Thyroid gland (tissue), 4 donors: Measurements from ENCODE around the gene HOXD10. TPM values are rescaled to one million over a fixed set of nuclear protein-coding genes. Genes with fewer than 3 reads are reported as not detected.

ENCODE experiments used
- DNase-seq, 2 donors: peaks; one replicate each; pipeline ENCODE4 v3.0.0-alpha.2; 2019
- H3K27ac ChIP-seq, 3 donors: fragments of 200-600 bp; sonication (generic); 1 replicate in 2 of 3; 2 replicates in 1 of 3; pipeline ENCODE4 v1.5.1; 2016 to 2019; ENCODE audit warnings: mild to moderate bottlenecking in 1 of 3, moderate library complexity in 1 of 3
- H3K27me3 ChIP-seq: fragments of 200-600 bp; sonication (generic); one replicate; pipeline ENCODE4 v1.5.1; 2019
- H3K36me3 ChIP-seq, 2 donors: fragments of 200-600 bp; sonication (generic); one replicate each; pipeline ENCODE4 v1.5.1; 2016 to 2019
- H3K4me1 ChIP-seq, 2 donors: fragments of 200-600 bp; sonication (generic); one replicate each; pipeline ENCODE4 v1.5.1; 2017 to 2019
- H3K4me3 ChIP-seq, 3 donors: fragments of 200-600 bp; sonication (generic); replicated peaks in 1 of 3; 1 replicate in 2 of 3; 2 replicates in 1 of 3; pipeline ENCODE4 v1.5.1; 2016; ENCODE audit warnings: mild to moderate bottlenecking in 1 of 3
- H3K9me3 ChIP-seq: fragments of 200-600 bp; sonication (generic); one replicate; pipeline ENCODE4 v1.5.1; 2017
- CTCF ChIP-seq, 6 experiments: fragments of 200-600 bp in 3 of 6; fragments of 450-650 bp in 3 of 6; sonication (generic) in 3 of 6; IDR thresholded peaks; one replicate each; pipeline ENCODE4 v1.5.1; 2016 to 2019; ENCODE audit warnings: antibody characterized with exemption in 6 of 6, mild to moderate bottlenecking in 2 of 6, inconsistent platforms in 1 of 6, moderate library complexity in 1 of 6
- POLR2A ChIP-seq, 2 donors: fragments of 450-650 bp; IDR thresholded peaks; one replicate each; pipeline ENCODE4 v1.6.1; 2017; ENCODE audit warnings: antibody characterized with exemption in 2 of 2, mild to moderate bottlenecking in 2 of 2, moderate library complexity in 1 of 2
- WGBS, 2 donors: methylation state at CpG; one replicate each; pipeline ENCODE4 v1.1.5; 2017; 5-methylcytosine and 5-hydroxymethylcytosine counted together
- intact Hi-C: fragments of 100-400 bp; cut with DNase I; formaldehyde crosslinking; loops from one replicate; pipeline ENCODE4 v1.15.1; 2023
- total RNA-seq, 4 donors: library from RNA; depleted of rRNA; stranded (reverse); fragments of >200 nt; gene quantifications; one replicate each; pipeline ENCODE4 v1.2.3, GENCODE V29; 2016

Gene HOXD10
- total RNA-seq, 4 donors from 2014 or later = 0.33 to 0.54 TPM; not detected in 2

- Histone ChIP-seq H3K9me3 (no peaks in the 10 kb centered on the region), H3K27ac (no peak overlapping the region), H3K4me1 (peaks cover 0 to 9% of the 10 kb centered on the region in 2 donors), H3K36me3 (no peaks in the 10 kb centered on the region), H3K27me3 (peaks cover 70% of the 10 kb centered on the region), H3K4me3 (no peak overlapping the region)
- 5 to 6% methylated on average over 11 of the region's 11 CpGs for WGBS, 2 donors
- no peak for TF ChIP-seq POLR2A (IDR thresholded peaks at IDR 0.05)
- DNase-seq = no peak
- intact Hi-C loops = no loop called here
Observed at GRCh38 chr2:176117823-176118371, 1.3 kb downstream of the HOXD10 start.

- 14 to 16% methylated on average over 24 of the region's 24 CpGs for WGBS, 2 donors
Observed at GRCh38 chr2:176118601-176119339, 2.2 kb downstream of the HOXD10 start.

GRCh38 chr2:176120364-176121189 lies 4.0 kb downstream of the HOXD10 start:
- no peak overlapping the region for H3K27ac ChIP-seq

More at GRCh38 chr2:176118601-176119339, 2.2 kb downstream of the HOXD10 start:
- TF ChIP-seq POLR2A (IDR thresholded peaks at IDR 0.05) (no peak), CTCF (IDR thresholded peaks at IDR 0.05) (peak in 1 of 6 experiments; percentile 12)
- H3K36me3 ChIP-seq = no peaks in the 10 kb centered on the region
- no peak overlapping the region for H3K4me3 ChIP-seq
- H3K4me1 ChIP-seq = peaks cover 0 to 15% of the 10 kb centered on the region in 2 donors
- H3K27ac ChIP-seq = no peak overlapping the region
- peaks cover 68% of the 10 kb centered on the region for H3K27me3 ChIP-seq
- no peak for DNase-seq
- intact Hi-C loops = no loop called here
- no peaks in the 10 kb centered on the region for H3K9me3 ChIP-seq

GRCh38 chr2:176121190-176122051 lies 4.8 kb downstream of the HOXD10 start:
- Histone ChIP-seq H3K36me3 (no peaks in the 10 kb centered on the region), H3K9me3 (no peaks in the 10 kb centered on the region), H3K4me1 (peaks cover 0 to 15% of the 10 kb centered on the region in 2 donors), H3K27me3 (peaks cover 75% of the 10 kb centered on the region), H3K27ac (peak overlapping the region in 1 of 3 donors; percentile 11), H3K4me3 (peak overlapping the region in 1 of 3 donors; percentile 28)
- WGBS, 2 donors = 8 to 13% methylated on average over 25 to 30 of the region's 53 CpGs
- intact Hi-C loops = loop anchor here (10.0 kb wide), 1 partner anchor 1023 kb away; no protein-coding TSS in a partner anchor
- DNase-seq = no peak
- TF ChIP-seq CTCF (IDR thresholded peaks at IDR 0.05) = no peak
- TF ChIP-seq POLR2A (IDR thresholded peaks at IDR 0.05) = no peak

More at GRCh38 chr2:176120364-176121189, 4.0 kb downstream of the HOXD10 start:
- 16 to 25% methylated on average over 13 of the region's 13 CpGs for WGBS, 2 donors
- no peak for DNase-seq
- no peak overlapping the region for H3K4me3 ChIP-seq
- H3K27me3 ChIP-seq = peaks cover 70% of the 10 kb centered on the region
- intact Hi-C loops = loop anchor here (10.0 kb wide), 1 partner anchor 1024 kb away; no protein-coding TSS in a partner anchor
- TF ChIP-seq POLR2A (IDR thresholded peaks at IDR 0.05) = no peak
- no peak for TF ChIP-seq CTCF (IDR thresholded peaks at IDR 0.05)
- peaks cover 0 to 15% of the 10 kb centered on the region in 2 donors for H3K4me1 ChIP-seq
- H3K36me3 ChIP-seq = no peaks in the 10 kb centered on the region
- H3K9me3 ChIP-seq = no peaks in the 10 kb centered on the region
